ENCODE measurements around the gene EHD1.
A peak's percentile ranks its signal among the peaks of the same experiment; 100 is the strongest.

Gene EHD1

DNA sequence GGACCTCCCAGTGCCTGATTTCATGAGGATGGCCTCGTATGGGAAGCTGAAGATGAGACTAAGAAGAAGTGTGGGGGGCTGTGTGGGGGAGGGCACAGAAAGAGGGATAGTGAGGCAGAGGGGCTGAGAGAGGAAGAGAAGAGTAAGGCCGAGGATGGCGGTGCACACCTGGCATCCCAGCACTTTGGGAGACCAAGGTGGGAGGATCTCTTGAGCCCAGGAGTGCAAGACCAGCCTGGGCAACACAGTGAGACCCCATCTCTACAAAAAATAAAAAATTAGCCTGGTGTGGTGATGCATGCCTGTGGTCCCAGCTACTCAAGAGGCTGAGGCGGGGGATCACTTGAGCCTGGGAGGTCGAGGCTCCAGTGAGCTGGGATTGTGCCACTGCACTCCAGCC is 13.5 kb upstream of the EHD1 start:
- no peak for DNase-seq (ENCODE audit: low read depth in 4 of 4, low spot score in 1 of 4)

DNA sequence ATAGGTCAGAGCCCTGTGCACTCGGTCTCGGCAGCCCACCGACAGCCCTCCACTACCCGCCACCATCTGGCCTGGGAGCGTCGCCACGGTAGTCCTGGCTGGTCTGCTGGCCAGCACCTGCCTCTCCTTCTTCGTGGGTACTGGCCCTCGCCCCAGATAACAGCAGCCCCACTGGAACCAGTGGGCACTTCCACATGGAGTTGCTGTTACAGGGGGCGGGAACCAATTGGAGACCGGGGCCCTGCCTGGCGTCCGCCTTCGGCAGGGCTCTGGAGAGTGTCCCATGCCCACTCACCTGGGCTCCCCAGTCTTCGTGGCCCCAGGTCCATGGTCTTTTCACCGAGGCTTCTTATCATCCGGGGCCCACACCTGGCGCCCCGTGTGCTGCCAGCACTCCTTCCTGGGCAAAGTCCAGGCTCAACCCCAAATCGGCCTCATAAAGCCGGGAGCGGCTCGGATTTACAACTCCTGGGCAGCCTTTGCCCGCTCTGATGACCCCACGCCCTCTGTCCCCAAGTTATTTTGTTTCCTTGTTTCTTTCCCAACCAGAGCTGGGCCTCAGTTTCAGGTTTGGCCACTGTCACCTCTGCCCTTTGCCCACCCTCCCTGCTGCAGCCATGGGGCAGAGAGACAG is 12.9 kb upstream of the EHD1 start:
- no peak for DNase-seq (ENCODE audit: low read depth in 4 of 4, low spot score in 1 of 4)

DNA sequence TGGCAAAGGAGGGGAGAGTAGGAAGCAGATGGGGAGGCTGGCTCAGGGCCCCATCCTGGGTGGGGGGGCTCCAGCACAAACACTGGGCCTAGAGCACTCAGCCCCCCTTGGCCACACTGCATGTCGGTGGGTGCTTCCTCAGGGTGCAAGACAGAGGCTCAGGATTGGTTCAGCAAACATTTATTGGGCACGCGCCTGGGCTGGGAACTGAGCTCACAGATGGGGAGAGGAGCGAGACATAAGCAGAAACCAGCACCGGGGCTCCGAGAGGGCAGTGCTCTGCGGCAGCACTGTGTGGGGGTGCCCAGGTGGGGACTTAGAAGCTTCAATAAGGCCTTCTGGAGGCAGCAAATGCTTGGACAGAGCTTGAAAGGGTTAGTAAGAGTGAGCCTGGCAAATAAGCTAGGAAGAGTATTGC is 12.1 kb upstream of the EHD1 start:
- DNase-seq (ENCODE audit: low read depth in 4 of 4, low spot score in 1 of 4) = no peak

DNA sequence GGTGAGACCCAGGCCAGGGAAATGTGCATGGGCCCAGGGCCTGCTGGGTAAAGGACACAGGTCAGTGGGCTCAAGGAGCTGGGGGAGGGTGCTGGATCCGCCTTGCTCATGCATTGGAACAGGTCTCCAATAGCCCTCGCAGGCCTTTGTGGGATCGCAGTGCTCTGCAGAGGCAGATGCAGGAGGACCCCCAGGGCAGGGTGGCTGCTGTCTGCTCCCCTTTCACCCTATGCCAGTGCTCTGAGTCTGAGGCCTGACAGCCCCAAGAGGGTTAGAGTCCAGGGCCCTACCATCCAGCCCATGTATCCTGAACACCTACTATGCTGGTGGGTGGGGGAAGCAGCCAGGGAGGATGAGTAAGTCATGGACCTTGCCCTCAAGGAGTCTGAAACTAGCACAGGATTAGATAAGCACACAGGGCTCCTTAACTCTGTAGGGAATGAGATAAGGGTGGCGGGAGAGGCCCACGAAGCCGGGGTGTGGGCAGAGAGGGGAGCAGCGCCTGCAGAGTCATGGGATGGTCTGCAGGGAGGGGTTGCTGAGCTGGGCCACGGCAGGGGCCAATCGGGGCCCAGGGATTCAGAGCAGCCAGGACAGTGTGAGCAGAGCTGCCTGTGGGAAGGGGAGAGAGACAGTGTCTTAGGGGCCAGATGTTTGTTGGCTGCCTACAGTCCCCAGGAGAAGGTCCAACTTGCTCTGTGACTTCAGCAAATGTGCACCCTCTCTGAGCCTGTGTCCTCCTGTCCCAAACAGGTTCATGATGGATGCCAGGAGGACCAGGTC is 10.5 kb upstream of the EHD1 start:
- no peak for DNase-seq (ENCODE audit: low read depth in 4 of 4, low spot score in 1 of 4)

DNA sequence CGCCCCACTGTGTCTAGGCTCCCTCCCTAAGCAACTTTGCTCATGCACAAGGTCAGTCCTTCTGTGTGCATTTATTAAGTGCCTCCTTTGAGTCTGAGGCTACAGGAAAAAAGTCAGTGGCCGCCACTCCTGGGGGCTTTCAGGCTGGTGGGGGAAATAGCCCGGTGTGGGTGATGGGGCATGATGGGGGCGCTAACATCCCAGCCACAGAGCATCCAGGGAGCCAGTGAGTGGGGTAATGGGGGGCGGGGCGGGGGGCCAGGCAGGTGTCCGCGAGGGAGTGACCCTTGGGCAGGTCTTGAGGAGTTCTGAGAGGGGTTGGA is 9.9 kb upstream of the EHD1 start:
- no peak for DNase-seq (ENCODE audit: low read depth in 4 of 4, low spot score in 1 of 4)

DNA sequence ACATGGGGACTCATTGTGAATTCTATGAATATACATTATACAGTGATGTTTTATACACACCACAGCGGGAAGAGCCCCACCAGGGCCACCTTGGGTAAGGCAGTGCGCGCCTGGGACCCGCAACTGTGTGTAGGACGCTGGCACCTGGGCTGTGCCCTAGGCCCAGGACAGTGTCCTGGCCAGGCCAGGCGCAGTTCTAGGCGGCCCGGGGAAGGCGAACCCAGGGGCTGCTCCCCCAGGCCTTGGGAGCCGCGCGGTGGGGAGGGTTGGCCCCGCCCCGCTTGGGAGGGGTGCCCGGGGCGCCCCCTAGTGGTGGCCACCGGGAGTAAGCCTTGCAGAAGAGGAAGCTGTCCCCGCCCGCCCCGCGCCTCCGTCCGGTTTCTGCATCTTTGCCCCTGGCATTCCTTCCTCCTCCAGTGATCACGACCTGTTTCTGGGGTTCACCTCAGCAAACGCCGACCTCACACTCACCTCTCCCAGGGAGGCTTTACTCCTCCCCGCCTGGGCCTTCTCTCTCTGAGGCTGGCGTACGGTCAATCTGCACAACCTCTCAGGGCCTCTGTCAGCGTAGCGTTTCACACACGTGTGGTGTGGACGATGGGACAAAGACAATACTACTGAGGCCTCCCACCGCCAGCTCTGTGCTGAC is 9.5 kb upstream of the EHD1 start:
- peak; percentile 67 to 82 (median 79) for DNase-seq (ENCODE audit: low read depth in 4 of 4, low spot score in 1 of 4)

DNA sequence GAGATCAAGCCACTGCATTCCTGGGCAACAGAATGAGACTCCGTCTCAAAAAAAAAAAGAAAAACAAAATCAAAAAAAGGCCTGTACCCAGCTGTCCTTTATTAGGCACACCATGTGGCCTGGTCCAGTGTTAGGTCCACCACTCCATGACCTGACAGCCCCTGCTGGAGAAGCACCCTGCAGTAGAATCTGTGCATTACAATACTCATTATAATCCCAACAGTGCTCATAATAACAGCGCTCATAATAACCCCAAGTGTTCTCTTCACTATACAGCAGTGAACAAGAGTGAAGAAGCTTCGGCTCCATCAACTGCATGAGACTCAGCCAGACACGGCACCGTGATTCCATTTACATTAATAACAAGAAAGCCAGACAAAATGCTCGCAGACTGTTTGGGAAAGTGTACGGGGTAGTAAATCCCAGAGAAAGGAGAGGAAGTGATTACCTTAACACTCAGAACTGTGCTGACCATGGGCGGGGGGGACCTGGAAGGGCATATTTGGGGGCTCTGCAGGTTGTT is 8.9 kb upstream of the EHD1 start:
- no peak for DNase-seq (ENCODE audit: low read depth in 4 of 4, low spot score in 1 of 4)

DNA sequence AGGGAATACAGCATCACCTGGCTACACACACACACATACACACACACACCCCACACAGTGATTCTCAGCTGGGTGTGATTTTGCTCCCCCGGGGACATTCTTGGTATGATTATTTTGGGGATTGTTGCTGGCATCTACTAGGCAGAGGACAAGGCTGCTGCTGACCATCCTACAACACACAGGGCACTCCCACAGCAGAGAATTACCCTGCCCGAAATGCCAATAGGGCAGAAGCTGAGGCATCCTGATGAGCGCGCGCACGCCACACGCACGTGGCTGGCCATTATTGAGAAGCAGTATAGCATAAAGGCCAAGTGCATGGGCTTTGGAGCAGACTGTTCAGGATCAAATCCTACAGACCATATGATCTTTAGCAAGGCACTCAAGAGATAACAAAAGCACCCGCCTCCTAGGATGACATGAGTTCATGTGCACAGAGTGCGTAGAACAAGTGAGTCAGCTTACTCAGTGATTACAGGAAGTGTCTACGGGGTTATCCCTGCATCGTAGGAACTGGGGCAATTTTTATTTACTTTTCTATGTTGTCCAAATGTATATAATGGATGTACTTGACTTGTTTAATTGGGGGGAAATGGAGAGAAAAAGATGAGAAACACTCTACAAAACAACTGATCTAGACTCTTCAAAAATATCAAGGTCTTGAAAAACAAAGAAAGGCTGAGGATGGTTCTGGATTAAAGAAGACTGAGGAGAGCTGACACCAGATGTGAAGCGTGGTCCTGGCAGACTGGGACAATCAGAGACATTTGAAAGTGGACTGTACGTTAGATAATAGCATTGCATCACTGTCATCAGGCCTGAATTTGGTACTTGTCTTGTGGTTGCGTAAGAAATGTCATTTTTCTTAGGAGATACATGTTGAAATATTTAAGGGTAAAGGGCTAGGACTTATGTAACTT is 7.2 kb upstream of the EHD1 start:
- DNase-seq (ENCODE audit: low read depth in 4 of 4, low spot score in 1 of 4) = no peak

DNA sequence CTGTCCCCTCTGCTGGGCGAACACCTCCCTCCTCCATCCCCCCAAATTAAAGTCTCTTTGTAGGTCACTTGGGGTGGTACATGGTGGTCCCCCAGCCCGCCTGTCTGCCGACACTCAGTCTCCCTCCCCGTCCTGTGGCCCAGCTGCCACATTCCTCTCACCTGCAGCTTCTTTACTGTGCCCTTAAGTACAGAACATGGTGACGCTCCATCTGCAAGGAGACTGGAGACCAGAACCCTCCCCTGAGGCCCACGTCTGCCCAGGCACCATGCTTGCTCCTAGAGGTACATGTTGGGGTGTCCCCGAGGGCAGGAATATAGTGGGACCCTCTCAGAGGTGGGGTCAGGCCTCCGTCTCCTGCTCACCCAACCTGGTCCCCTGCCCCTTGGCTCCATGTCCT is 5.6 kb upstream of the EHD1 start:
- DNase-seq (ENCODE audit: low read depth in 4 of 4, low spot score in 1 of 4) = no peak

DNA sequence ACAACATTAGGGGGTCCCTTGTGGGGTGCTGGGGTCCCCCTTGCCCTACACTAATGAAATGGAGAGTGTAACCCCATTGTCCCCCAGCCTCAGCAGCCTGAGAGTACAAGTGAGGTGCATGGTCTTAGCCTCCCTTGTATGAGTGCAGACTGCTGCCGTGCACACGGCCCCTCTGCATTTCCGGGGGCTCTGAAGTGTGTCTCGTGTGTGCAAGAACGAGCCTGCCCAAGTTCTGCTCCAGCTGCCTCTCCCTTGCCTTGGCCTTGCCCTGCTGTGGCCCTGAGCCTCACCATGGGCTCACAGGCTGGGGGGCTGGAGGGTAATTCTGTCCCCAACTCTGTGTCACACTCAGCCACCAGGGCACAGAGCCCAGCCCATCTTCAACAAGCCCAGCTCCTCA is 5.2 kb upstream of the EHD1 start:
- no peak for DNase-seq (ENCODE audit: low read depth in 4 of 4, low spot score in 1 of 4)

DNA sequence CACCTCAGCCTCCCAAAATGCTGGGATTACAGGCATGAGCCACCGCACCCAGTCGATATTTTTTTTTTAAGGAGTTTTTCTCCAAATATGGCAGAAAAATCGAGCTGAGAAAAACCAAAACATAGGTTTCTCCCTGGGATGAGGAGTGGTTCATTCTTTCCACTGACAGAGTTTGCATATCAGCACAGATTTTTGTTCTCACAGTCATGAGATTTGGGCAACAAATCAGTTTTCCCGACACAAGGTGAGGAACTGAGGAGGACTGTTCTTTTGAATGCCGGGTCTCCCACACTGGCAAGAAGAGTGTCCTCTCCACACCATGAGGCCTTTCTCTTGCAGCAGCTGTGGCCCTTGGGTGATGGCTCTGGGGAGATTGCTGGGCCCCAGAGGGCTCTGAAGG is 3.8 kb upstream of the EHD1 start:
- no peak for DNase-seq (ENCODE audit: low read depth in 4 of 4, low spot score in 1 of 4)

DNA sequence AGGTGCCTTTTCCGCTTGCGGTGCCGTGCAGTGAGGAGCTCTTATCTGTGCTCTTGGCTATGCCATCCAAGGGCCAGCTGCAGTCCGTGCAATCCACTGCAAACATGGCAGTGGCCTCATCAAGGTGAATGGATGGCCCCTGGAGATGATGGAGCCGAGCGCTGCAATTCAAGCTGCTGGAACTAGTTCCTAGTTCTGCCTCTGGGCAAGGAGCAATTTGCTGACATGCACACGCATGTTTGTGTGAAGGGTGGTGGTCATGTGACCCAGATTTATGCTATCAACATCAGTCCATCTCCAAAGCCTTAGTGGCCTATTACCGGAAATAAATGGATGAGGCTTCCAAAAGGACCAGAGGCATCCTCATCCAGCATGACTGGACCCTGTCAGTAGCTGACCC is 3.1 kb upstream of the EHD1 start:
- no peak for DNase-seq (ENCODE audit: low read depth in 4 of 4, low spot score in 1 of 4)

DNA sequence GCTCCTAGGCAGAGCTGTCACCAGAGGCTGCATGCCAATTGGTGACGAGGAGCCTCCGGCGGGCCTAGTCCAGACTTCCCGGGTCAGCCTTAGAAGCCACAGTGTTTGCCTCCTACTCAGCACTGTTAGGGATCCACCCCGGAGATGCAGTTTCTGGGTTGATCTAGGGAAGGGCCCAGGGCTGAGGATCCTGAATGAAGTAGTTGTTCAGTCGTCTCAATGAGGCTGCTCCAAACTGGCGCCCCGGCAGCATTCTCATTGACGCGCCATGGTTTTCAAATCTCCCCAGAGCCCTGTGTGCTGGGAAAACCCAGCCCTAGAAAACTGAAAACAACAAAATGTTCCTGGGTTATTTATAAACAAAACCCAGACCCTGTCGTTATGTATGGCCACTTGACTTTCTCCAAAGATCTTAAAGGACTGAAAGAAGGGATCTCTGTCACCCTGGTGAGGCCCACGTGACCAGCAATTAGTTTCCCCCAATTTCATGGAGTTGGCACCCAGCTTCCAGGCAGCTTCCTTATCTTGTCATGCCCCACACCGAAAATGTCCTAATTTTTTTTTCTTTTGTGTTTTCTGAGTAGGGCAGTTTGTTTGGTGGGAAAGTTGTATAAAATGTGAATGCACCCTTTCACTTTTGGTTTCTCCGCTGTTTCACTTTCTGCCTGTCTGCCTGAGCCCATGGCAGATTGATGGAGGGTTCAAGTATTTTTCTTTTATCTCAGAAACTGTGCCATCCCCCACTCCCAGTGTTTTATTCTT is 2.0 kb upstream of the EHD1 start:
- DNase-seq (ENCODE audit: low read depth in 4 of 4, low spot score in 1 of 4) = no peak

DNA sequence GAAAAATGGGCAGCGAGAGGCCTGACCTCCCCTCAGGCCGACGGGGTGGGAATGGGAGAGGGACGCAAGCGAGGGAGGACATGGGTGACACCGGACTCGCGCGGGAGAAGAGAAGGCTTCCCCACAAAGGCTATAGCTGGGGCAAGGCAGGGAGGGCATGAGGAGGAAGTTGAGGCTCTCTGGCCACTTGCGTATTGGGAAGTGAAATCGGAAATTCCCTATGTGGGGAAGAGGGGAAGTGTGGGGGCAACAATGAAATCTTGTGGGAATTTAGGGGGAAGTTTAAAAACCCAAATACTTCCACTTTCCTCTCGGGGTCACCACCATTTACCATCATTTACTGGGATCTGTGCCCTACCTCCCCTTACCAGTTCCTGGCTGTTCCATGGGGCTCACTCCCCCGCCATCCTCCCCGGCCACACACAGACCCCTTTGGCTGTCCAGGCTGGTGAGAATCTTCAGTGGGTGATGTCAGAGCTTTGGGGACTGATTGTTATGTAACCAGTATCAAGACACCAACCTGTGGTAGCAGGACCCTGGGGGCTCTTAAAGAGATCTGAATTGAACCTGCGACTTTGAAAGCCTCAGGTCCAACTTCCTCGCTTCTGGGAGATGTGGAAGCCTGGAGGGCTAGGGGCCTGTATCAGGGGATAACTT is 951 bp upstream of the EHD1 start:
- no peak for DNase-seq (ENCODE audit: low read depth in 4 of 4, low spot score in 1 of 4)

DNA sequence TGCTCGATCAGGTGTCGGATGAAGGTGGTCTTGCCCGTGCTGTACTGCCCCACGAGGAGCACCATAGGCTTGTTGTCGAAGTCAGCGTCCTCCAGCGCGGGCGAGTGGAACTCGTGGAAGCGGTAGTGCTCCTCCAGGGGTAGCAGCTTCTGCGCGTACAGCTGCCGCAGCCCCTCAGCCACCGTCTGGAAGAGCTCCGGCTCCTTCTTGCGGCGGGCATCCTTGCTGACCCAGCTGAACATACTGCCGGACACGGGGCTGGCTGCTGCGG is 263 bp downstream of the EHD1 start:
- DNase-seq (ENCODE audit: low read depth in 4 of 4, low spot score in 1 of 4) = no peak

DNA sequence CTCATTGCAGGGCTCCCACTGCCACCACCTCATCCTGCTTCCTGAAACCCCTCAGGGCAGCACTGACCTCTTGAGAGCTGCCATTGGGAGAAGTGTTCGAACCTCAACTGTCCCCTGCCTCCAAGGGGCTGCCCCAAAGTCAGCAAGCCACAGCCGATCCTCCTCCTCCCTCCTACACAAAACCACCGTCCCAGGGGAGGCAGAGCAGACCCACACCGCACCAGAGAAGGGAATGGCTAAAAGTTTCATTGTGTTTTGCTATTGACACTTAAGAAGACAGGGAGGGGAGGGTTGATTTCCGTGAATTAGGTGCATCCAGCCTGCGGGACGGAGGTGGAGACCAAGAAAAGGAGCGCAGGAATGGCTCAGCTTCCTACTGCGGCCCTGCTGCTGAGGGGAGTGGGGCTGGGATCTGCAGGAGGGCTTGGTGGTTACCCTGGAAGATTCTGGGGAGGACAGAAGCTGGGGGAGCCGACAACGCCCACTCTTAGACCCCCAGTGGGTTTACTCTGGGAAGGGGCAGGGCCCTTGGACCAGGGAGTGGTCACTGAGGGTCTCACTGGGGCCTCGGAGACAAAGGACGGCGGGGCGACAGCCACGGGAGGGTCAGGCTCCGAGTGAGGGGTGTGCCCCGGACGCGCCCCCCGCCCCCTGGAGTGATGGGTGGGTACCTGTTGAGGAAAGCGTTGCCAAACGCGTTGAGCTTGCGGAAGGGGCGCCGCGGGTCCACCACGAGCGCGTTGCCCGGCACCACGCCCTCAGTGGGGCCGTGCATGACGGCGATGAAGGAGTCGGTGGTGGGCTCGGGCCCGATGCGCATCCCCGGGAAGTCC is 815 bp downstream of the EHD1 start:
- DNase-seq (ENCODE audit: low read depth in 4 of 4, low spot score in 1 of 4) = no peak

DNA sequence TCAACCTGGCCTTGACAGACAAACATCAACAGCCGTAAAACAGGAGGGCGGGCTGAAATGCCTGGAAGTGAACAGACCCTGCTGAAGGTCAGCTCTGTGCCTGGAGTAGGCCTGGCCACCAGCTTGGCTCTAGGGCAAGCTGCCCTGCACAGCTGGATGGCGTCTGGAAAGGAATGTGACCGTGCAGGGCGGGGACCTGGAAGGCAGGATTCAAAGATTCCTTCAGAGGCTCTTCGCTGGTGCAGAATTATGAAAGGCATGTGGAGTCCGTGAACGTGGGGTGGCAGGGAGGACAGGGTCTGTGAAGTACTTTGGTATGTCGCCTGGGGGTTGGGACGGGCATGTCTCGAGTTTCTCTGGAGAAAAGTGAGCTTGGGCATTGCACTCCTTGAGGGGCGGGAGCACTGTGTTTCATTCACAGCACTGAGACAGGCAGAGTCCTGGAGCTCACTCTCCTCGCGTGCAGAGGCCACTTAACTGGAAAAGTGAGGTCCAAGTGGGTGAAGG is 1.5 kb downstream of the EHD1 start:
- DNase-seq (ENCODE audit: low read depth in 4 of 4, low spot score in 1 of 4) = no peak

DNA sequence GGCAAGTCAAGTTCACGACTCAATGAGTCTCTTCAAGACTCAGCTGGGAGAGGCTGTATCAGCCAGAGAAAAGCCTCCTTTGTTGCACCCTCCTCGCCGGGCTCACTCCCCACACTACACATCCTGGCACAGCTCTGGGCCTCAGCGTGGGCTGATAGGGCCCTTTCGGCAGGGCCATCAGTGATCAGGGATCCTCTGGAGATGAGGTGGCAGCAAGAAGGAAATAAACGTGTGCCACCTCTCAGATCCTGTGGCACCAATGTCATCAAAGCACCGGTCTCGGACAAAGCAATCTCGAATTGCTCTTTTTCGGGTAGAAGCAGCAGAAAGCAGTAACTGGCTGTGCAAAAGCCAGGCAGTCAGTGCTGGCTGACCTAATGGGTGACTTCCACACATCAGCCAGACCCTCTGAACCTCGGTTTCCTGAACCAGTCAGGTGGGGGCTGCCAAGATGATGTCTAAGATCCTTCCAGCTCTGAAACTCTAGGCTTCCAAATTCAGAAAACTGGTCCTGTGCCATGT is 2.1 kb downstream of the EHD1 start:
- DNase-seq (ENCODE audit: low read depth in 4 of 4, low spot score in 1 of 4) = no peak
